ENCODE measurements around the gene MAPK10. TPM values are rescaled to one million over a fixed set of nuclear protein-coding genes. Genes with fewer than 3 reads are reported as not detected.

MAPK10 gene
- polyA plus RNA-seq, 3 donors, result 0.36 TPM; not detected in 2

DNA sequence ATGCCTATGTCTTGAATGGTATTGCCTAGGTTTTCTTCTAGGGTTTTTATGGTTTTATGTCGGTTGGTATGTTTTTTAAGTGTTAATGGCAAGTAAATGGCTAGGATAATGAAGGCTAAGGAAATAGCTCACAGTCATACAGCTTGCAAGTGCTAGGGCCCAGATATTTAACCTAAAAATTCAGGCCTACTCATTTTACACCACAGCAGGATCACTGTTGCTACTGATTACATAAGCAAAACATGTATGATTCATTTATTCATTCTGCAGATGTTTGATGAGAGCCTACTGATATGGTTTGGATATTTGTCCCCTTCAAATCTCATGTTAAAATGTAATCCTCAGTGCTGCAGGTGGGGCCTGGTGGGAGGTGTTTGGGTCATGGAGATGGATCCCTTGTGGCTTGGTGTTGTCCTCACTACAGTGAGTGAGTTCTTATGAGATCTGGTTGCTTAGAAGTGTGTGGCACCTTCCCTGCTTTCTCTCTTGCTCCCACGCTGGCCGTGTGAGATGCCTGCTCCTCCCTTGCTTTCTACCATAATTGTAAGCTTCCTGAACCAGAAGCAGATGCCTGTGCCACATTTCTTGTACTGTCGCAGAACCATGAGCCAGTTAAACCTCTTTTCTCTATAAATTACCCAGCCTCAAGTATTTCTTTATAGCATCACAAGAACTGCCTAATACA, 175.5 kb downstream of the MAPK10 start:
- no peak for TF ChIP-seq CTCF (IDR thresholded peaks at IDR 0.05)
- H3K9me3 ChIP-seq (replicated peaks in 1 of 2; ENCODE audit: control insufficient read depth in 1 of 2, insufficient read depth in 1 of 2, low read length in 2 of 2), result no peaks in the 10 kb centered on the region
- H4K20me1 ChIP-seq (ENCODE audit: insufficient read depth, low read length), result no peaks in the 10 kb centered on the region
- H3K27me3 Mint-ChIP-seq (ENCODE audit: low read depth in 3 of 3), result no peaks in the 10 kb centered on the region
- no peak overlapping the region for H3K9ac ChIP-seq (ENCODE audit: insufficient read depth, low read length, poor library complexity, severe bottlenecking)
- H3K79me2 ChIP-seq (ENCODE audit: insufficient read depth, low read length), result no peaks in the 10 kb centered on the region
- no peaks in the 10 kb centered on the region for H3K36me3 Mint-ChIP-seq
- H3K4me3 Mint-ChIP-seq, result no peak overlapping the region
- no peaks in the 10 kb centered on the region for H3K4me1 ChIP-seq (ENCODE audit: control insufficient read depth in 1 of 2, insufficient read depth in 2 of 2, low read length in 2 of 2)
- peaks cover 0 to 3% (median 3%) of the 10 kb centered on the region in 7 donors for H3K9me3 Mint-ChIP-seq
- no peak overlapping the region for H3K4me3 ChIP-seq (replicated peaks in 1 of 3; ENCODE audit: low read depth in 2 of 3, low read length in 3 of 3)
- H2AFZ ChIP-seq (ENCODE audit: insufficient read depth, low read depth, low read length, poor library complexity, severe bottlenecking), result no peak overlapping the region
- no peak overlapping the region for H3K4me2 ChIP-seq (replicated peaks; ENCODE audit: extremely low read depth, low read length, poor library complexity, severe bottlenecking)
- no peaks in the 10 kb centered on the region for H3K27me3 ChIP-seq (ENCODE audit: control insufficient read depth in 2 of 2, insufficient read depth in 2 of 2, low read length in 2 of 2)
- H3K36me3 ChIP-seq (replicated peaks in 1 of 2; ENCODE audit: control insufficient read depth in 1 of 2, insufficient read depth in 2 of 2, low read length in 2 of 2), result no peaks in the 10 kb centered on the region
- H3K27ac ChIP-seq (ENCODE audit: low read depth in 1 of 2, low read length in 2 of 2), result no peak overlapping the region
- 100% methylated on average over 2 of the region's 4 CpGs for WGBS (ENCODE audit: insufficient coverage)
- DNase-seq, result no peak
- no peak overlapping the region for H3K27ac Mint-ChIP-seq
- H3K4me1 Mint-ChIP-seq, result no peaks in the 10 kb centered on the region
- intact Hi-C loops (cut with micrococcal nuclease), result no loop called here

DNA sequence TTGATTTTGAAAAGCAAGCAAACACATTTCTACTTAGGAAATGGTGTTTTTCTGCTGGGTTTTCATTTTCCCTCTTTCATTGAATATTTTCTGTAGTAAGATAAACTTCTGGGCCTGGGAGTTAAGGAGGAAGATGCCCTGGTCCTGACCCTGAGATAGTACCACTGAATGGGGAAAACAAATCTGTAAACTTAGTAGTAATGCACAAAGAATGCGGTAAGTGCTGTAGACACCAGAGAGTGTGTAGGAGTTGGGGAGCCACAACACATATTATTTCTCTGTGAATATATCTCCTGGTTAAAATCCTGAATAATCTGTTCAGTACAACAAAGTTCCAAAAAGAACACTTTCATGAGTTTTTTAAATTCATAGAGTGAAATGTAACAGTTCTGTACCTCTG, 178.3 kb downstream of the MAPK10 start:
- Mint-ChIP-seq H3K27me3 (ENCODE audit: low read depth in 3 of 3) (no peaks in the 10 kb centered on the region), H3K4me3 (no peak overlapping the region), H3K4me1 (no peaks in the 10 kb centered on the region), H3K36me3 (no peaks in the 10 kb centered on the region), H3K9me3 (peaks cover 0 to 5% (median 0%) of the 10 kb centered on the region in 7 donors), H3K27ac (no peak overlapping the region)
- H3K4me2 ChIP-seq (replicated peaks; ENCODE audit: extremely low read depth, low read length, poor library complexity, severe bottlenecking), result no peak overlapping the region
- H3K36me3 ChIP-seq (replicated peaks in 1 of 2; ENCODE audit: control insufficient read depth in 1 of 2, insufficient read depth in 2 of 2, low read length in 2 of 2), result no peaks in the 10 kb centered on the region
- no peak overlapping the region for H3K9ac ChIP-seq (ENCODE audit: insufficient read depth, low read length, poor library complexity, severe bottlenecking)
- H3K79me2 ChIP-seq (ENCODE audit: insufficient read depth, low read length), result no peaks in the 10 kb centered on the region
- no peaks in the 10 kb centered on the region for H3K9me3 ChIP-seq (replicated peaks in 1 of 2; ENCODE audit: control insufficient read depth in 1 of 2, insufficient read depth in 1 of 2, low read length in 2 of 2)
- no peak overlapping the region for H2AFZ ChIP-seq (ENCODE audit: insufficient read depth, low read depth, low read length, poor library complexity, severe bottlenecking)
- WGBS (ENCODE audit: insufficient coverage), result no CpG with 5 or more reads among the region's 1 CpG
- H3K27ac ChIP-seq (ENCODE audit: low read depth in 1 of 2, low read length in 2 of 2), result no peak overlapping the region
- TF ChIP-seq CTCF (IDR thresholded peaks at IDR 0.05), result no peak
- intact Hi-C loops (cut with micrococcal nuclease), result no loop called here
- no peaks in the 10 kb centered on the region for H3K4me1 ChIP-seq (ENCODE audit: control insufficient read depth in 1 of 2, insufficient read depth in 2 of 2, low read length in 2 of 2)
- no peak for DNase-seq
- no peaks in the 10 kb centered on the region for H3K27me3 ChIP-seq (ENCODE audit: control insufficient read depth in 2 of 2, insufficient read depth in 2 of 2, low read length in 2 of 2)
- H4K20me1 ChIP-seq (ENCODE audit: insufficient read depth, low read length), result no peaks in the 10 kb centered on the region
- H3K4me3 ChIP-seq (replicated peaks in 1 of 3; ENCODE audit: low read depth in 2 of 3, low read length in 3 of 3), result no peak overlapping the region
